Natural killer cell (primary cell): ENCODE measurements around the gene METTL2B. TPM values are rescaled to one million over a fixed set of nuclear protein-coding genes. Genes with fewer than 3 reads are reported as not detected.

ENCODE experiments used
- ATAC-seq, 3 donors: fragments of 150-1000 bp in 2 of 3; fragments of 200-7000 bp in 1 of 3; cut with Tn5 transposase; 1 replicate in 1 of 3; 2 replicates in 2 of 3; pipeline ENCODE4 v1.10.0; 2021; ENCODE audit warnings: mild to moderate bottlenecking in 2 of 3, moderate library complexity in 2 of 3
- DNase-seq, 2 donors: peaks; one replicate each; pipeline versions ENCODE4 v3.0.0 to v3.0.0-alpha.2; 2013 to 2021; ENCODE audit warnings: mixed read lengths in 1 of 2
- H3K27ac ChIP-seq: one replicate; pipeline ENCODE4 v1.5.1; 2013; ENCODE audit warnings: mild to moderate bottlenecking, low read length
- H3K27me3 ChIP-seq: one replicate; pipeline ENCODE4 v1.6.1; 2013; ENCODE audit warnings: low read length; ENCODE audit not compliant: control insufficient read depth, insufficient read depth
- H3K36me3 ChIP-seq: one replicate; pipeline ENCODE4 v1.6.1; 2013; ENCODE audit warnings: low read length; ENCODE audit not compliant: control insufficient read depth, insufficient read depth
- H3K4me1 ChIP-seq: one replicate; pipeline ENCODE4 v1.6.1; 2013; ENCODE audit warnings: low read length; ENCODE audit not compliant: control insufficient read depth, insufficient read depth
- H3K4me3 ChIP-seq: one replicate; pipeline ENCODE4 v1.5.1; 2013; ENCODE audit warnings: low read length
- H3K9me3 ChIP-seq: one replicate; pipeline ENCODE4 v1.6.1; 2013; ENCODE audit warnings: low read length; ENCODE audit not compliant: control insufficient read depth, insufficient read depth
- H3K27ac Mint-ChIP-seq, 2 donors: one replicate each; pipeline ENCODE4 v1.8.0; 2022; ENCODE audit warnings: mild to moderate bottlenecking in 2 of 2, mixed read lengths in 2 of 2, moderate library complexity in 1 of 2
- H3K27me3 Mint-ChIP-seq, 2 donors: one replicate each; pipeline ENCODE4 v1.8.0; 2022; ENCODE audit warnings: low read depth in 2 of 2, mixed read lengths in 2 of 2
- H3K36me3 Mint-ChIP-seq: one replicate; pipeline ENCODE4 v1.8.0; 2022; ENCODE audit warnings: mixed read lengths
- H3K4me1 Mint-ChIP-seq, 2 donors: one replicate each; pipeline ENCODE4 v1.8.0; 2022; ENCODE audit warnings: mixed read lengths in 2 of 2
- H3K4me3 Mint-ChIP-seq: one replicate; pipeline ENCODE4 v1.8.0; 2022; ENCODE audit warnings: mild to moderate bottlenecking, moderate library complexity, mixed read lengths
- H3K9me3 Mint-ChIP-seq, 2 donors: one replicate each; pipeline ENCODE4 v1.8.0; 2022; ENCODE audit warnings: mixed read lengths in 2 of 2
- WGBS: methylation state at CpG from one replicate; pipeline ENCODE4 v1.1.7; 2013; ENCODE audit warnings: missing lambda C conversion rate; ENCODE audit not compliant: insufficient coverage; 5-methylcytosine and 5-hydroxymethylcytosine counted together
- intact Hi-C: fragments of 100-400 bp; cut with micrococcal nuclease; formaldehyde crosslinking; loops from one replicate; pipeline ENCODE4 v1.14.2; 2022
- total RNA-seq, 4 donors: library from RNA; stranded (reverse); fragments of 120-200 nt in 1 of 4; gene quantifications; one replicate each; pipeline versions ENCODE4 v1.2.3 to v1.2.4, GENCODE V29; 2013 to 2022
- TF ChIP-seq, protein P1 (sequence below): fragments of 200-600 bp; IDR thresholded peaks from one replicate; pipeline ENCODE4 v1.8.0; 2022; ENCODE audit warnings: antibody characterized with exemption

METTL2B gene
- total RNA-seq, 3 donors from 2014 or later (not counting 1 experiment from before 2014, with no cell fraction given): 16.1 to 20.8 (median 20.0) TPM

DNA sequence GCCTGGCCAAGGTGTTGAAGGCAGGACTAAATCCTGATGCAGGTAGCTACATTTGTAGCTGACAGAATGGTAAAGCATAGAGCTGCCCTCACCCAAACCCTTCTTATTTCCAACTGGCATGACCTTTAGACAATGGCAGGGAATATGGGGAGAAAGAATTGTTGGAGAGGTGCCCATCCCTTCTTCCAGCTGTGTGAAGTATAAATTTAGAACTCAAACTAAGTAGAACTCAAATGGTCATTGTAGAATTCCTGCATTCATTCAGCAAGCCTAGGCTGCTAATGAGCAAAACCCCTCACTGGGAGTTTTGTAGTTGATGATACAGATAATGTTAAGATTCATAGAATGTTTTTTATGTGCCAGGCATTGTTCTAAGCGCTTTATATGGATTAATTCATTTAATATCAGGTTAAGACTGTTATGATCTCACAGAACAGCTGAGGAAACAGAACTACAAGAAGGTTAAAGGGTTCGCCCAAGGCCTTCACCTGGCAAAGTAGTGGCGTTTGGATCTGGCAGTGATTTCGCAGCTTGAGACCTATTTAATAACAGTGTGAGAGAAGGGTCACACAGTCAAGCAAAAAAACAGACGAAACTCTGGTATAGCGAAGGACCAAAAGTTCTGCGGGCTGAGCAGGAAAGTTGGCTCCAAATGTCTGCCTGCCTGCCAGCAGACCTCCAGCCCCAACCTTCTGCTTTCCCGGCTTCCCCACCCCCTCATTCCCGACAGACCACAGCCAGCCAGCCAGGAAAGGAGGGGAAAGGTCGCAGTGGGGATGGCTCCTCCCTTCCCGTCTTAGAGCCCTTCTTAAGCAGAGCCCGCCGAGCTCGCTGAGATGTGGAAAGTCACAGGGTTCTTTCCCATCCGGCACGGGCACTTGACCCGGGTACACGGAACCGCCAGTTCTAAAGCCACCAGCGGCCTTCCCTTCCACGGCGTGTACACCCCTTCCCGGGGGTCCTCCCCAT is 22.4 kb upstream of the METTL2B start:
- 92% methylated on average over 23 of the region's 23 CpGs for WGBS
- peaks cover 12 to 17% of the 10 kb centered on the region in 2 donors for H3K27me3 Mint-ChIP-seq
- intact Hi-C loops: loop anchor here (10.0 kb wide), 1 partner anchor 81 kb away; no protein-coding TSS in a partner anchor
- Histone ChIP-seq H3K4me3 (no peak overlapping the region), H3K36me3 (no peaks in the 10 kb centered on the region), H3K27ac (no peak overlapping the region), H3K27me3 (no peaks in the 10 kb centered on the region), H3K4me1 (peaks cover 27% of the 10 kb centered on the region), H3K9me3 (no peaks in the 10 kb centered on the region)
- H3K36me3 Mint-ChIP-seq: no peaks in the 10 kb centered on the region
- ATAC-seq (no peak), DNase-seq (no peak)
- TF ChIP-seq, protein P1, sequence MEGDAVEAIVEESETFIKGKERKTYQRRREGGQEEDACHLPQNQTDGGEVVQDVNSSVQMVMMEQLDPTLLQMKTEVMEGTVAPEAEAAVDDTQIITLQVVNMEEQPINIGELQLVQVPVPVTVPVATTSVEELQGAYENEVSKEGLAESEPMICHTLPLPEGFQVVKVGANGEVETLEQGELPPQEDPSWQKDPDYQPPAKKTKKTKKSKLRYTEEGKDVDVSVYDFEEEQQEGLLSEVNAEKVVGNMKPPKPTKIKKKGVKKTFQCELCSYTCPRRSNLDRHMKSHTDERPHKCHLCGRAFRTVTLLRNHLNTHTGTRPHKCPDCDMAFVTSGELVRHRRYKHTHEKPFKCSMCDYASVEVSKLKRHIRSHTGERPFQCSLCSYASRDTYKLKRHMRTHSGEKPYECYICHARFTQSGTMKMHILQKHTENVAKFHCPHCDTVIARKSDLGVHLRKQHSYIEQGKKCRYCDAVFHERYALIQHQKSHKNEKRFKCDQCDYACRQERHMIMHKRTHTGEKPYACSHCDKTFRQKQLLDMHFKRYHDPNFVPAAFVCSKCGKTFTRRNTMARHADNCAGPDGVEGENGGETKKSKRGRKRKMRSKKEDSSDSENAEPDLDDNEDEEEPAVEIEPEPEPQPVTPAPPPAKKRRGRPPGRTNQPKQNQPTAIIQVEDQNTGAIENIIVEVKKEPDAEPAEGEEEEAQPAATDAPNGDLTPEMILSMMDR: no peak
- H3K4me3 Mint-ChIP-seq: peak overlapping the region; percentile 69
- H3K27ac Mint-ChIP-seq: peak overlapping the region in 1 of 2 donors; percentile 88
- H3K4me1 Mint-ChIP-seq: peaks cover 26% of the 10 kb centered on the region in 2 donors
- no peaks in the 10 kb centered on the region for H3K9me3 Mint-ChIP-seq

DNA sequence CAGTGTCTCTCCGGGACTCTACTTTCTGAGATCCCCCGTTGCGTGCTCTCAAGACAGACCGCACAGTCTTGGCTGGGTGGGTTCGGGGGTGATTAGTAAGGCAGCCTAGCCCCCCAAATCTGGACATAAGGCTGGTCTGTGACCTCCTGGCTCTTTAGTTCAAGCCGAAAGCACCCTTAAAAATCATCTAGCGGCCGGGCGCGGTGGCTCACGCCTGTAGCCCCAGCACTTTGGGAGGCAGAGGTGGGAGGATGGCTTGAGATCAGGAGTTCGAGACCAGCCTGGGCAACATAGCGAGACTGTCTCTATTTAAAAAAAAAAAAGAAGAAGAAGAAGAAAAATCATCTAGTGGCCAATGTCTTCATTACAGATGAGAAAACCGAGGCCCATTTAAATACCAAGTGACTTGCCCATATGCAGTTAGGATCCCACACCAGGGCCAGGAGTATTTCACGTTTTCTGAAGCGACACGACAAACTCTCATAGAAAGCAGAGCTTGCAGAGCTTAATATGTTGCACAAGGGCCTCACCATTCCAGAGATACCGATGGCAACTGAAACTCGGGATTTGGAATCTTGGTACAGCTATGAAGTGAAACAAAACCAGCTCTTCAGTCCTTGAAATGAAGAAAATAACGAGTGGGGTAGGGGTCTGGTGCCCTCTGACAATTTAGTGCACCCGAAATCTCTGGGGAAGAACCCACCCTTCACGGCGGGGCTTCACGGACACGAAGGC is 21.6 kb upstream of the METTL2B start:
- H3K4me1 Mint-ChIP-seq: peaks cover 34 to 35% of the 10 kb centered on the region in 2 donors
- peak overlapping the region; percentile 61 for H3K4me3 ChIP-seq
- TF ChIP-seq, protein P1: no peak
- H3K27ac ChIP-seq: peak overlapping the region; percentile 88
- DNase-seq (no peak), ATAC-seq (no peak)
- H3K9me3 Mint-ChIP-seq: no peaks in the 10 kb centered on the region
- H3K4me1 ChIP-seq: peaks cover 33% of the 10 kb centered on the region
- H3K36me3 Mint-ChIP-seq: no peaks in the 10 kb centered on the region
- intact Hi-C loops: loop anchor here (1.0 to 10.0 kb wide), 3 partner anchors 21 to 80 kb away; partner anchors contain the start of genes IMPDH1 and METTL2B
- peak overlapping the region; percentile 88 for H3K27ac Mint-ChIP-seq
- H3K36me3 ChIP-seq: no peaks in the 10 kb centered on the region
- 66% methylated on average over 21 of the region's 25 CpGs for WGBS
- no peaks in the 10 kb centered on the region for H3K27me3 ChIP-seq
- peaks cover 11 to 17% of the 10 kb centered on the region in 2 donors for H3K27me3 Mint-ChIP-seq
- no peaks in the 10 kb centered on the region for H3K9me3 ChIP-seq
- peak overlapping the region; percentile 91 for H3K4me3 Mint-ChIP-seq

DNA sequence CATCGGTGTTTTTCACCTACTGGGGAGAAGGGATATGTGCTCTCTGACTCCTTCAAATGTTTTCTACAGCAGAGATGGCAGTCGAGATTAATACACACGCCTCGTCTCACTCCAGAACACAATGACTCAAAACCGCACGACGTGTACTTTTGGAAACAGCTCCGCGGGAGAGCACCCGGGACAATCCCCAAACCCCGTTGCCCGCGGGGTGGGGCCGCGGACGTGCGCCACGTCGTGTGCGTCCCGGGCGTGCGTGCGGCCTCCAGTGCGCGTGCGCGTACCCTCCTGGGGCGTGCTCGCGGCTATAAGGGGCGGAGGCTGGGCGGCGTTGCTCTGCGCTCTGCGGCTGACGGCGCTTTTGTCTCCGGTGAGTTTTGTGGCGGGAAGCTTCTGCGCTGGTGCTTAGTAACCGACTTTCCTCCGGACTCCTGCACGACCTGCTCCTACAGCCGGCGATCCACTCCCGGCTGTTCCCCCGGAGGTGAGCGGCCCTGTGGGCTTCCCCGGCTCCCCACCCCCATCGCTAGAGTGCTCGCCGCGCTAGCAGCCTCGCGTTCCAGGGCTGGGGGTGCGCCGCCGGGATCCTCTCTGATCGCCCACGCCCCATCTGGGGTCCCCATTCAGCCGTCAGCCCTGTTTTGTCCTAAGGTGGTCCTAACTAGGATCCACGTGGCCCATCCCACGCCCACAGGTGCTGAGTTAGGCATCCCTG is 20.8 kb upstream of the METTL2B start, which contains the start of gene HILPDA:
Gene HILPDA, plus strand, starts transcription at position 336 of the 712 bp plus-strand sequence. CDS start 1,391 bp downstream, outside the sequence.
- Mint-ChIP-seq H3K27me3 (peaks cover 7 to 17% of the 10 kb centered on the region in 2 donors), H3K4me3 (peak within 1 kb of the TSS; percentile 91), H3K4me1 (peaks cover 35 to 36% of the 10 kb centered on the region in 2 donors), H3K36me3 (no peaks in the 10 kb centered on the region), H3K9me3 (no peaks in the 10 kb centered on the region), H3K27ac (peak within 1 kb of the TSS; percentile 88)
- ATAC-seq: peak; percentile 85 to 92 (median 87)
- Histone ChIP-seq H3K36me3 (no peaks in the 10 kb centered on the region), H3K27me3 (no peaks in the 10 kb centered on the region), H3K4me1 (peaks cover 33% of the 10 kb centered on the region), H3K27ac (peak within 1 kb of the TSS; percentile 88), H3K9me3 (no peaks in the 10 kb centered on the region), H3K4me3 (peak within 1 kb of the TSS; percentile 61)
- TF ChIP-seq, protein P1: no peak
- peak; percentile 90 to 99 for DNase-seq
- WGBS: under 1% methylated on average over 64 of the region's 64 CpGs
- intact Hi-C loops: loop anchor here (1.0 to 10.0 kb wide), 3 partner anchors 21 to 79 kb away; partner anchors contain the start of genes IMPDH1 and METTL2B
